SU-DHL-6 (cell line): ENCODE data around the gene SLC9A9.
"Not testable (repeated sequence)": the region's sequence is repeated elsewhere in the genome, so short reads cannot be mapped to it uniquely, and the experiment has no call there.

Experiments
- H2AFZ ChIP-seq: fragments of 200-600 bp; sonication (generic); 2 replicates; pipeline ENCODE4 v1.6.1; 2014; ENCODE audit warnings: low read depth, mild to moderate bottlenecking, moderate library complexity, mixed read lengths, antibody characterized with exemption, low read length; ENCODE audit not compliant: severe bottlenecking
- H3F3A ChIP-seq: fragments of 200-600 bp; shearing (Covaris generic); 2 replicates; pipeline ENCODE4 v1.6.0; 2016; ENCODE audit warnings: antibody characterized with exemption, mild to moderate bottlenecking; ENCODE audit not compliant: insufficient read depth
- H3K27ac ChIP-seq: fragments of 200-600 bp; sonication (generic); 2 replicates; pipeline ENCODE4 v1.5.1; 2016; ENCODE audit warnings: low read depth, mild to moderate bottlenecking, low read length, moderate library complexity, mixed read lengths
- H3K27me3 ChIP-seq: fragments of 200-600 bp; sonication (generic), shearing (Covaris generic); 2 replicates; pipeline ENCODE4 v1.6.0; 2014; ENCODE audit warnings: mild to moderate bottlenecking, low read length
- H3K36me3 ChIP-seq: fragments of 200-600 bp; sonication (generic); 2 replicates; pipeline ENCODE4 v1.6.1; 2014; ENCODE audit warnings: mild to moderate bottlenecking, low read length, mixed read lengths
- H3K4me2 ChIP-seq: fragments of 300-600, 200-600 bp; shearing (Covaris generic), sonication (generic); 2 replicates; pipeline ENCODE4 v1.6.0; 2014; ENCODE audit warnings: low read length, low read depth, mild to moderate bottlenecking; ENCODE audit not compliant: poor library complexity, severe bottlenecking
- H3K4me3 ChIP-seq: fragments of 200-600 bp; sonication (generic); 2 replicates; pipeline ENCODE4 v1.5.1; 2014; ENCODE audit warnings: antibody characterized with exemption, low read length, mild to moderate bottlenecking, mixed read lengths; ENCODE audit not compliant: insufficient read depth, poor library complexity, severe bottlenecking
- H3K79me2 ChIP-seq: fragments of 200-600 bp; sonication (generic); 2 replicates; pipeline ENCODE4 v1.6.1; 2014; ENCODE audit warnings: mild to moderate bottlenecking, low read length, moderate library complexity; ENCODE audit not compliant: insufficient read depth
- H3K9ac ChIP-seq: fragments of 200-600 bp; sonication (generic); 2 replicates; pipeline ENCODE4 v1.7.0; 2014; ENCODE audit warnings: mild to moderate bottlenecking, low read length
- H3K9me2 ChIP-seq: fragments of 200-600 bp; sonication (generic); replicated peaks from 2 replicates; pipeline ENCODE4 v1.6.1; 2014; ENCODE audit warnings: low read length; ENCODE audit not compliant: insufficient read depth
- H3K9me3 ChIP-seq: fragments of 200-600 bp; sonication (generic); 2 replicates; pipeline ENCODE4 v1.6.1; 2014; ENCODE audit warnings: low read length, mixed read lengths; ENCODE audit not compliant: insufficient read depth
- H4K20me1 ChIP-seq: fragments of 200-600 bp; sonication (generic); 2 replicates; pipeline ENCODE4 v1.6.1; 2014; ENCODE audit warnings: low read depth, mild to moderate bottlenecking, antibody characterized with exemption, low read length, moderate library complexity, mixed read lengths
- EZH2phosphoT487 ChIP-seq: fragments of 200-600 bp; sonication (generic), shearing (Covaris generic); conservative IDR thresholded peaks from 2 replicates; pipeline ENCODE4 v1.6.1; 2018; ENCODE audit warnings: mild to moderate bottlenecking, antibody characterized with exemption, low read length, moderate library complexity, mixed read lengths
- TF ChIP-seq, protein P1 (sequence below): fragments of 200-600 bp; sonication (generic); IDR thresholded peaks from one replicate; pipeline ENCODE4 v1.5.1; 2017; ENCODE audit warnings: antibody characterized with exemption, mild to moderate bottlenecking, low read length, moderate library complexity; ENCODE audit not compliant: insufficient read depth, poor library complexity, severe bottlenecking

Gene SLC9A9

DNA sequence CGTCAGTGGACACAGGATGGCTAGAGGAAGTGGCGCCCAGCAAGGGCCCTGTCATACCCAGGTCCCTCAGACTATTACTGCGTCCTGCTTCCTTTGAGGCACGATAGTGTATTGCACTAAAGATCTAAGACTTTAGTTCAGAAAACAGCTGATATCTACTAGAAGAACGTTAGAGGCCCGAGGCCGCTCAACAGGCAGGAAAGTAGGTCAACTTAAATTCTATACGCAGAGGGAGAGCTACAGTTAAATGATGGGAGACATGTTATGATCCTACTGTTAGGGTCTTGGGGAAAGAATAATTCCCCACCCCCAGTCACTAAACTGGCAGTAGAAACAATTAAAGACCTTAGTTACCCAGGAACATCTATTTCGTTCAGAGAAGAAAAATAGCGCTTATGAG, 410.9 kb downstream of the SLC9A9 start:
- H3K27me3 ChIP-seq, result no peaks in the 10 kb centered on the region; the same call in 1 of the 2 replicates
- H3K9ac ChIP-seq, result no peak overlapping the region
- TF ChIP-seq, protein P1, sequence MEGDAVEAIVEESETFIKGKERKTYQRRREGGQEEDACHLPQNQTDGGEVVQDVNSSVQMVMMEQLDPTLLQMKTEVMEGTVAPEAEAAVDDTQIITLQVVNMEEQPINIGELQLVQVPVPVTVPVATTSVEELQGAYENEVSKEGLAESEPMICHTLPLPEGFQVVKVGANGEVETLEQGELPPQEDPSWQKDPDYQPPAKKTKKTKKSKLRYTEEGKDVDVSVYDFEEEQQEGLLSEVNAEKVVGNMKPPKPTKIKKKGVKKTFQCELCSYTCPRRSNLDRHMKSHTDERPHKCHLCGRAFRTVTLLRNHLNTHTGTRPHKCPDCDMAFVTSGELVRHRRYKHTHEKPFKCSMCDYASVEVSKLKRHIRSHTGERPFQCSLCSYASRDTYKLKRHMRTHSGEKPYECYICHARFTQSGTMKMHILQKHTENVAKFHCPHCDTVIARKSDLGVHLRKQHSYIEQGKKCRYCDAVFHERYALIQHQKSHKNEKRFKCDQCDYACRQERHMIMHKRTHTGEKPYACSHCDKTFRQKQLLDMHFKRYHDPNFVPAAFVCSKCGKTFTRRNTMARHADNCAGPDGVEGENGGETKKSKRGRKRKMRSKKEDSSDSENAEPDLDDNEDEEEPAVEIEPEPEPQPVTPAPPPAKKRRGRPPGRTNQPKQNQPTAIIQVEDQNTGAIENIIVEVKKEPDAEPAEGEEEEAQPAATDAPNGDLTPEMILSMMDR, result no peak
- TF ChIP-seq EZH2phosphoT487, result no peak
- no peak overlapping the region for H2AFZ ChIP-seq
- H3F3A ChIP-seq, result no peaks in the 10 kb centered on the region
- no peak overlapping the region for H3K4me2 ChIP-seq
- no peaks in the 10 kb centered on the region for H3K9me2 ChIP-seq
- no peaks in the 10 kb centered on the region for H3K79me2 ChIP-seq
- no peaks in the 10 kb centered on the region for H3K9me3 ChIP-seq
- no peaks in the 10 kb centered on the region for H3K36me3 ChIP-seq
- no peaks in the 10 kb centered on the region for H4K20me1 ChIP-seq
- H3K27ac ChIP-seq, result no peak overlapping the region
- H3K4me3 ChIP-seq, result no peak overlapping the region

- Histone ChIP-seq H4K20me1 (no peaks in the 10 kb centered on the region), H3K36me3 (no peaks in the 10 kb centered on the region), H3F3A (no peaks in the 10 kb centered on the region), H3K4me2 (no peak overlapping the region), H3K9ac (no peak overlapping the region), H2AFZ (no peak overlapping the region), H3K27ac (no peak overlapping the region), H3K27me3 (no peaks in the 10 kb centered on the region; the same call in 1 of the 2 replicates), H3K9me2 (no peaks in the 10 kb centered on the region), H3K9me3 (no peaks in the 10 kb centered on the region), H3K79me2 (no peaks in the 10 kb centered on the region), H3K4me3 (no peak overlapping the region)
- TF ChIP-seq, protein P1, result no peak
- no peak for TF ChIP-seq EZH2phosphoT487
These were observed 411.9 kb downstream of the SLC9A9 start for GRCh38 chr3:143436231-143436930.

DNA sequence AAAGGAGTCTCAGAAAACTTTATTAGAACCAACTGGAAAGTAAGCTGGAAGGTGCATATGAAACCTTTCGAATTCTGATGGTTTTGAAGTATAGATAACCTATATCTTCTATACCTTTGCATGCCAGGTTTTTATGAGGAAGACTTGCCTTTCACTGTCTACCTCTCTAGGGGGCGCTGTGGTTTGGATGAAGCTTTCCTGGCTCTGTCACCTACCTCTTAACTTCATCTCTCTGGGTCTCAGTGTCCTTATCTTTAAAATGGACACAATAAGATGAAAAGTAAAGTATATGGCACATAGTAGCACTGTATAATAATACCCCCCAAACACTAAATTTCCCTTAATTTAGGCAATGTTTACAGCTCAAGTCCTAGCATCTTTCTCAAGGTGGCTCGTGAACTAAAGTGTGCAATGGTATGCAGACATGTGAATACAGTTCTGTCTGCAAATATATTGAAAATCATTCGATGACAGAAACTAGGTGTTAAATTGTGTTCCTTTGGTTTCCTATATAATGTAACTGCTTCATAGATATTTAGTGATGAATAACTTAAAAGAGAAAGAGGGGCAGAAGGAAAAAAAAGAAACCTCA, 414.4 kb downstream of the SLC9A9 start:
- no peak overlapping the region for H3K27ac ChIP-seq
- H4K20me1 ChIP-seq, result no peaks in the 10 kb centered on the region
- H3K4me2 ChIP-seq, result no peak overlapping the region
- H3K79me2 ChIP-seq, result no peaks in the 10 kb centered on the region
- H3K9me2 ChIP-seq, result no peaks in the 10 kb centered on the region
- no peak overlapping the region for H3K4me3 ChIP-seq
- no peaks in the 10 kb centered on the region for H3K36me3 ChIP-seq
- no peaks in the 10 kb centered on the region for H3F3A ChIP-seq
- TF ChIP-seq, protein P1, result no peak
- TF ChIP-seq EZH2phosphoT487, result no peak
- no peak overlapping the region for H3K9ac ChIP-seq
- H3K27me3 ChIP-seq, result no peaks in the 10 kb centered on the region; the same call in 1 of the 2 replicates
- no peak overlapping the region for H2AFZ ChIP-seq
- H3K9me3 ChIP-seq, result no peaks in the 10 kb centered on the region

GRCh38 chr3:143431298-143431697, 417.0 kb downstream of the SLC9A9 start:
- H3K79me2 ChIP-seq, H3K27ac ChIP-seq, H3K9me2 ChIP-seq, H3K9ac ChIP-seq, H3K4me3 ChIP-seq, H3F3A ChIP-seq, H3K36me3 ChIP-seq, H2AFZ ChIP-seq, H3K4me2 ChIP-seq, H3K27me3 ChIP-seq, H3K9me3 ChIP-seq, H4K20me1 ChIP-seq: not testable (repeated sequence)
